ENCODE results near the gene ACY1.

ACY1 gene

GRCh38 chr3:51974963-51975851 is 8.1 kb upstream of the ACY1 start, which contains the start of gene ABHD14A (continued):
- TF ChIP-seq, protein P1, sequence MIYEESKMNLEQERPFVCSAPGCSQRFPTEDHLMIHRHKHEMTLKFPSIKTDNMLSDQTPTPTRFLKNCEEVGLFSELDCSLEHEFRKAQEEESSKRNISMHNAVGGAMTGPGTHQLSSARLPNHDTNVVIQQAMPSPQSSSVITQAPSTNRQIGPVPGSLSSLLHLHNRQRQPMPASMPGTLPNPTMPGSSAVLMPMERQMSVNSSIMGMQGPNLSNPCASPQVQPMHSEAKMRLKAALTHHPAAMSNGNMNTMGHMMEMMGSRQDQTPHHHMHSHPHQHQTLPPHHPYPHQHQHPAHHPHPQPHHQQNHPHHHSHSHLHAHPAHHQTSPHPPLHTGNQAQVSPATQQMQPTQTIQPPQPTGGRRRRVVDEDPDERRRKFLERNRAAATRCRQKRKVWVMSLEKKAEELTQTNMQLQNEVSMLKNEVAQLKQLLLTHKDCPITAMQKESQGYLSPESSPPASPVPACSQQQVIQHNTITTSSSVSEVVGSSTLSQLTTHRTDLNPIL (CRISPR knock-in tag; IDR thresholded peaks at IDR 0.05; ENCODE audit: low read depth) = no peak
- no peak for TF ChIP-seq PPARA (CRISPR knock-in tag; IDR thresholded peaks at IDR 0.05; ENCODE audit: borderline replicate concordance)
- no peak for TF ChIP-seq ZC3H10 (CRISPR knock-in tag; IDR thresholded peaks at IDR 0.05)
- no peak for TF ChIP-seq GLIS3 (CRISPR knock-in tag; IDR thresholded peaks at IDR 0.05)

- peak; percentile 21 for ATAC-seq
- 0 out of 2 replicates have a peak, but pooled peaks have one; percentile 32 for TF ChIP-seq PATZ1 (CRISPR knock-in tag; IDR thresholded peaks at IDR 0.05; ENCODE audit: borderline replicate concordance)
- no peak for TF ChIP-seq PPARA (CRISPR knock-in tag; IDR thresholded peaks at IDR 0.05; ENCODE audit: borderline replicate concordance)
Measured at GRCh38 chr3:51975852-51976549, 7.3 kb upstream of the ACY1 start.

GRCh38 chr3:51977446-51978142 is 5.7 kb upstream of the ACY1 start:
- ATAC-seq = no peak
- TF ChIP-seq BACH2 (CRISPR knock-in tag; IDR thresholded peaks at IDR 0.05; ENCODE audit: borderline replicate concordance) = no peak
- TF ChIP-seq ZC3H10 (CRISPR knock-in tag; IDR thresholded peaks at IDR 0.05) = no peak
- TF ChIP-seq SNAI2 (CRISPR knock-in tag; IDR thresholded peaks at IDR 0.05) = no peak

DNA sequence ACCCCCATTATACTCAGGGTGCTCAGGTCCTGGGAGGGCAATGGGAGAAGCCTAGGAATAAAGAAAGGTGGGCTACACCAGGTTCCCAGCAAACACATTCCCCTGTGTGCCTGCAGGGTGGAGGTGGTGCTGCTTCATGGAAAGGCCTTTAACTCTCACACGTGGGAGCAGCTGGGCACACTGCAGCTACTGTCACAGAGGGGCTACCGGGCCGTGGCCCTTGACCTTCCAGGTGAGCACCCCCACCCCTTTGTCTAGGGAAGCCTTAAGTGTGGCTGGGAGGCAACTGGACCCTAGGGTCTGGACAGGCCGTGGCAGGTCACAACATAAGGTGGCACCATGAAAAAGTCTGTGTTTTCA is 5.2 kb upstream of the ACY1 start:
- TF ChIP-seq TSHZ2 (CRISPR knock-in tag; IDR thresholded peaks at IDR 0.05) (no peak), TOX (CRISPR knock-in tag; IDR thresholded peaks at IDR 0.05; ENCODE audit: borderline replicate concordance) (no peak), GLIS3 (CRISPR knock-in tag; IDR thresholded peaks at IDR 0.05) (no peak), PATZ1 (CRISPR knock-in tag; IDR thresholded peaks at IDR 0.05; ENCODE audit: borderline replicate concordance) (no peak), ZFP3 (CRISPR knock-in tag; IDR thresholded peaks at IDR 0.05) (no peak), ZFP30 (CRISPR knock-in tag; IDR thresholded peaks at IDR 0.05) (no peak), TCF4 (CRISPR knock-in tag; IDR thresholded peaks at IDR 0.05; ENCODE audit: borderline replicate concordance) (no peak), BACH2 (CRISPR knock-in tag; IDR thresholded peaks at IDR 0.05; ENCODE audit: borderline replicate concordance) (no peak), ZNF565 (CRISPR knock-in tag; conservative IDR thresholded peaks at IDR 0.05; ENCODE audit: low read depth) (no peak), PPARA (CRISPR knock-in tag; IDR thresholded peaks at IDR 0.05; ENCODE audit: borderline replicate concordance) (no peak), SNAI2 (CRISPR knock-in tag; IDR thresholded peaks at IDR 0.05) (no peak), ESRRG (CRISPR knock-in tag; IDR thresholded peaks at IDR 0.05) (no peak)
- ATAC-seq = no peak

GRCh38 chr3:51980253-51980652 is 3.1 kb upstream of the ACY1 start:
- ATAC-seq = no peak

More at GRCh38 chr3:51980253-51980652, 3.1 kb upstream of the ACY1 start:
- TF ChIP-seq ZC3H10 (CRISPR knock-in tag; IDR thresholded peaks at IDR 0.05) (no peak), ISL1 (CRISPR knock-in tag; IDR thresholded peaks at IDR 0.05) (no peak), ARNTL (CRISPR knock-in tag; IDR thresholded peaks at IDR 0.05; ENCODE audit: borderline replicate concordance, low read depth) (no peak), ZNF565 (CRISPR knock-in tag; conservative IDR thresholded peaks at IDR 0.05; ENCODE audit: low read depth) (no peak), ESRRG (CRISPR knock-in tag; IDR thresholded peaks at IDR 0.05) (no peak)
